ENCODE data around the gene ANKRD33B. TPM values are rescaled to one million over a fixed set of nuclear protein-coding genes. Genes with fewer than 3 reads are reported as not detected.
"Not testable (repeated sequence)": the region's sequence is repeated elsewhere in the genome, so short reads cannot be mapped to it uniquely, and the experiment has no call there.

Gene ANKRD33B
- total RNA-seq, 1 experiment from 2014 or later = 0.46 TPM

DNA sequence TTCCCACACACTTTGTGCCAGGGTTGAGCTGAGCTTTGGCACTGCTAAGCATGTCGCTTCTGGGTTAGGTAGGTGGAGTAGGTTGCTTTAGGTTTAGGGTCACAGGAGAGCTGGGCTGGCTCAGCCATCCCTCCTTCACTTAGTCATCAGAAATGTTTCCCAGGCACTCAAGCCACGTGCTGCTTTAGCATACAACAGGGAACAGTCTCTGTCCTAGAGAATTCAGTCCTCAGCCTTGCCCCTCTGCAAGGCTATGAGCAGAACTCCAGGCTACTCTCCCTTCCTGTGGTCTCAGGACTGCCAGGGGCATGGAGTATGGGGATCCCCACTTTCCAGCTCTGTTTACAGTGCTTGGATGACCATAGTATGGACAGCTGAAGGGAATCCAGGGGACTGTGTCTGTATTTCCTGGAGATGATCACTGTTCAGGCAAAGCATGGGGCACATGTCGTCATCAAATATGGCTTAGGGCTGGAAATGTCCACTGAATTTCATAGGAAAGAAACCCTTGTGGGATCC is 7.5 kb upstream of the ANKRD33B start:
- DNase-seq (ENCODE audit: low read depth) = peak; percentile 57

GRCh38 chr5:10556893-10557746 is 6.8 kb upstream of the ANKRD33B start:
- DNase-seq (ENCODE audit: low read depth) = peak; percentile 20

DNA sequence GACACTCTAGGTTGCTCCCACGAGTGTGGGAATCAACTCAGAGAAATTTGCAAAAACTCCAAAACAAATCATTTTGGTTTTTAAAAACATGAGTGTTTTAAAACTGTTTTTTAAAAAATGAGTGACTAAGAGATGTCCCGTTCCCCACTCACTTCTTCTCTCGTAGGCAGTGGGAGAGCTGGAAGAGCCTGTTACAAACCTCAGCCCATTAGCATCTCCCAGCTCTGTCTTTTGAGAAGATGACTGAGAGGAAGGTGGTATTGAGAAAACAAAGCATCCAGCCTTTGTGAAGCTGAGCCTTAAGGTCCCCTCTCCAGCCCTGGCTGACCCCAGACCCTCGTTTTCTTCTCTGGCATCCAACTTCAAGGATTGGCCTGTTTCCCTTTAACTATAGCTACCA is 4.7 kb upstream of the ANKRD33B start:
- DNase-seq (ENCODE audit: low read depth) = no peak

DNA sequence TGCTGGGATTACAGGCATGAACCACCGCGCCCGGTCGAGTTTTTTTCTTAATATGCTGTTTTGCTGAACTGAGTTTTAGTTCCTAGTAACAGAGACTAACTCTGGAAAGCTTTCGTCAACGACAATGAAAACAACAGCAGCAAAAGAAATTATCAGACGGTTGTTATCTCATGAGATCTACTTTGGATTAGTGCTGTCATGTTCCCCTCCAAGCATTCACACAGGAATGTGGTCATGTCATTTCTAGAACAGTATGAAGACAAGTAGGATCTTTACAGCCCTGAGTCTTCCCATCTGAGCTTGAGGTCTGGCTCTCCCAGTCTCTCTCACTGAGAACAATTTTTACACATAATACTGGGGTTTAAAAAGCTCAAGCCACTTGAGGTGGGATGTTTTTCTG is 4.0 kb upstream of the ANKRD33B start:
- DNase-seq (ENCODE audit: low read depth) = no peak

DNA sequence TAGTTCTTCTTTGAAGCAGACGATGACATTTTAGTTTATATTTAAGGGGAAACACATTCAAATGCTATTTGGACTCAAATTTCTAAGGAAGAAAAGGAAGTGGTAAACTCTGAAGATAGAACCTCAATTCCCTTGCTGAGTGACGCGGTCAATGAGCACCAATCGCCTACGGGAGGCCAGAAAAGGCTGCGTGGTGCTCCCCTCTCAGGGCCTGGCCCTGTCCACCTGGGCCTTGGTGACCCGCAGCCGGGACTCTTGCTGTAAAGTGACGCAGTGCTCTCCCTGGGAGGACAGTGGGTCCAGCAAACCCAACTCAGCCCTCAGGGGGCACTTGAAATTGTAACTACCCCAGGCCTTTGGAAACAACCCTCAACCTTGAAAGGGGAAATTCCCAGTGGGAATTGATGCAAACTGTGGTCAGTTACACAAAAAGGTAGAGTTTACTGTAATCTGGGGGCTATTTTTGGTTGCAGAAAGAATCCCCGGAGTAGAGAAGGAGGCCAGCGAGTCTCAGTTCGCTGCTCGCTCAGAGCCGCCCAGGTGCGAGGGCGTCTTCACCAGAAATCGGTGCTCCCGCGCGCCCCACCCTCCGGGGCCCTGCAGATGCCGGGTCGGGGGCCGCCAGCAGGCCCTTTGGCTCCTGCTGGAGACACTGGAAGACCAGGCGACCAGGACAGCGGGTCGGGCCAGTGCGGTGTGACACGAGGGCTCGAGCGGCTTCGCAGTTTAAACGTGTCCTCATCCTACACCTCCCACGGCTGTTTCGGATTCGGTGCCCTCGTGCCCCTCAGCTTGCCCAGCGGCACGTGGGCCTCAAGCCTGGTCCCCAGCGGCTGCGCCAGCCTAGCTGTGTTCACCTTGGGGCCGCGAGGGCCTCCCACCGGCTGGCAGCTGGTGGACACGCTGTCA is 1.4 kb upstream of the ANKRD33B start:
- DNase-seq (ENCODE audit: low read depth) = no peak

DNA sequence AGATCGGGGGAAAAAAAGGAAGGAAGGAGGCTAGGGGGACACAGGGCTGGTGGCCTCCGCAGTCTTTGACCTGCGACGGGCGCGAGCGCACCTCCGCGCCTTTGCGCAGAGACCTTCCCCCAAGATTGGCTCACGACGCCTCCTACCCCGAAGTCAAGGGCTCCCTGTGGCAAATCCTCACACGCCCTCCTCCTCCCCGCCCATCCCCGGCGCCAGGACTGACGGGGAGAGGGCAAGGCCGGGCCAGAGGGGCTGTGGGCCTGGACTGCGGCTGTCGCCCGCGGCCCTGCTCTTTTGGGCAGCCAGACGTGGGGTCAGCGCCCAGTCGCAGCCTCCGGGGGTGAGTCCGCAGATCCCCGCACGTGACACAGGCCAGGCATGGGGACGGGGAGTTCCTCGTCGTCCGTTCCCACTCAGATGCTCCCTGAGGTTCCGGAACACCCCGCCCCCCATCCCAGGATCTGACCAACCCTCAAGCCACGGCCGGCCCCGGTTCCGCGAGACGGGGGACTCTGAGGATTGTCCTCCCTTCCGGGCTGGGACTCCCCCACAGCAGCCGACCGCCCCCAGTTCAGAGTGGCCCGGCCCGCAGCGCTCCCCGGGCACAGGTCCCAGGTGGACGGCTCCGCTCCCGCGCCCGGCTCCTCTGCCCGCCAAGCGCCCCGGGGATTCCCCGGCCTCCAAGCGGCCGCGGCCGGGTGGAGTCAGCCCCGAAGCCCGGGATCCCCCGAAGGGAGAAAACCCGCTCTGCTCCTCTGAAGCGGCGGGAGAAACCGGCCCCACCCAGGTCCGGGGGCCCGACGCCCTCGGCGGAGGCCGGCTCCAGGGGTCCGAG is 543 bp upstream of the ANKRD33B start:
- peak; percentile 19 for DNase-seq (ENCODE audit: low read depth)

DNA sequence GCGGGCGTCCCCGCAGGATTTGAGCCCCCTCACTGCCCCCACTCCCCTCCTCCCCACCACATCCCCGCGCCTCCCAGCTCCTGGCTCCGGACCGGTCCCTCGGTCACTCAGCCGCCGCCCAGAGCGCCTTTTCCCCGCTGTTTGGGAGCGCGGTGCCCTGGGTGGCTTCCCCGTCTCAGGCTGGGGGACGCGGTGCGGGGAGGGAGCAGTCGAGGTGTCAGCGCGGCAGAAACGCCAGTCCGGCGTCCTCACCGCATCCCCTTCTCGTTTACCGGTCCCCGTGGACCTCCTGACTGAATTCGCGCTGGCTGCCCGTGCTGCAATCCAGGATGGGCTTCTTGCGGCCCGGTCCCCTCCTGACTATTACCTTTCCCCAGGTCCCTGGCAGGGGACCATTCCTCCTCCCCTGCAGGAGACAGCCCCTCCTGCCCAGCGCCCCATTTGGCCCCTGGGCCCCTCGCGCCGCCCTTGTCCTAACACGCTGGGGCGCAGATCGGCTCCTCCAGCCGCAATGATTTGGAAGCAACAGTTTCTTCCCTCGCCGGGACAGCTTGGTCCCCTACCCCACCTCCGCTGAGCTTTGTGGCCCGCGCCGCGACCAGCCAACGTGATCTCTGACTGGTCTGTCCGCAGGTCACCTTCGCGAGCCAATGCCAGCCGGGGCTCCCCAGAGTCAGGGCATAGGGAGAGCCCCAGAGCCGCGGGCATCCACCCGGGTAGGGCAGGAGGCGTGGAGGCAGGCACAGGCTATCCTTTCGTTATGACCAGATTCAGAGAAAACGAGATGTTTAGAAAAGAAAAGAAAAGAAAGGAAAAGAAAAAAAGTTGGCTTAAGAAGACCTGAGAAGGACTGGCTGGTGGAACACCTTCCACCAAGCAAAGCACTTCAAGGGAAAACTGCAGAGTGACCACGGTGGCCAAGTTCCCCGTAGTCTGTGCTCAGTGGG is 1.2 kb downstream of the ANKRD33B start:
- no peak for DNase-seq (ENCODE audit: low read depth)

DNA sequence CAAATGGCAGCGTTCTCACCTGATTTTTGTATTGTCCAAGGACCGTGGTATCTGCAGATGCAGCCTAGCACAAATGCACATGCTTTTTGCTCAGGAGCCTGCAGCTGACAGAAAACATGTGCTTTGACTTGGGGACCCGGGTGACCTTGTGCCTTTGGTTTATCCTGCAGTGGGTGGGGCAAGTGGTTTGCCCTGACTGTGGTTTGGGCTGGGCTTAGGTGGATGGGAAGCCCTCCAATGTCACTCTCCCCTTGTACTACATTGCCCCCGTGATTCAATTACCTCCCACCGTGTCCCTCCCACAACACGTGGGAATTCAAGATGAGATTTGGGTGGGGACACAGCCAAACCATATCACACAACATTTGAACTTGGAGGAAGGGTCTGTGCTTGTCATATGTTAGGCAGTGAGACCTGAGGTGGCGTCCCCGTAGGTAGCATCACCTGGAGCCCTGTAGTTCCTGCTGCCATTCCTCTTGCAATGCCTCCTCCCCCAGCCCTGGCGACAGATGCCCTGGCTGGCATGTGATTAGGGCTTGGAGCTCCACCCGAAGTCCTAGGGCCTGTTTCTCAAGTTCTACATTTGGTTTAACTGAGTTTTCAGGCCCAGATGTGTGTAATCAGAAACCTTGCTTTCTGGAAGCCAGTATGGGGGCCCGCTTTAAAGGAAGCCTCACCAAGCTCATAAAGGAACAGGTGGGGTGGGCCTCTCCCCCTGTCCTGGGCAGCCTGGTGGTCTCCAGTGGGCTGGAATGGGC is 2.1 kb downstream of the ANKRD33B start:
- no peak for DNase-seq (ENCODE audit: low read depth)

DNA sequence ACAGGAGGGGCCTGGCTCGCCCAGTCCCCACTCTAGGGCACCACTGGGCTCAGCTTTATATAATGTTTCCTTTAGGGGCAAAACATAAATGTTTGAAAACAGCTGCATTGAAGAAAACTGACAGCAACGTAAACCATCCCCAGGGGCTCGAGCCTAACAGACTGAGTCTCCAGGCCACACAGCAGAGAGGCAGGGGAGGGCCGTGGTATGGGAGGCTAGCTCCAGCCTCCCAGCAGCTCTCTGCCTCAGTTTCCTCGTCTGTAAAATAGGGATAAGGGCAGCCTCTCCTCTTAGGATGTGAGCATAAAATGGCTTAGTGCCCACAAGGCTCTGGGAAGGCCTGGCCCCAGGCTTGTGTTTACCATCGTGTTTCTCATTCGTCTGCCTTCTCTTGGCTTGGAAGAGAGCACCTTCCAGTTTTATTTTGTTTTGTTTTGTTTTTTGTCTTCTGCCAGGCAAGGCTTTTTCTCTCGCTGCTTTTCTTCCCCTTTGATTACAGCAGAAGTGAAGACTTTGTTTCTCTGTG is 2.7 kb downstream of the ANKRD33B start:
- DNase-seq (ENCODE audit: low read depth) = no peak

DNA sequence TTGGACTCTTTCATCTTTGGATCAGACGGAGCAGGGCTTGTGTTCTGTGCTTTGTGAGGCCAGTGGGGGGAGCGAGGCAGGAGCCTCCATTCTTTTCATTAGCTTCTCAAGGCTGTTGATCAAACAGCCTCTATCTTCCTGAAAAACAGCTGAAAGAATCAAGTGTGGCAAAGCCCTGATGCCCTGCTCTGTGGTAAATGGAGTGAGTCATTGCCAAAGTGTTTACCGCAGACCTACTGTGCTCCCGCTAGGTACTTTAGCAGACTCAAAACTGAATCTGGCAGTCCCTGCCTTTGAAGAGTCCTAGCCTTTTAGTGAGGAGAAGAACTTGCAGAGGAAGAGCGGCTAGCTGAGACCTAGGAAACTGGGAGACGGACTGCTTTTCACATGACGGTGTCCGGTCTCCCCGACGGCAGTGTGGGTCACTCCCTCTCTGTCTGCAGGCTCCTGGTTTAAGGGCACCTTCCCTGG is 3.3 kb downstream of the ANKRD33B start:
- no peak for DNase-seq (ENCODE audit: low read depth)

DNA sequence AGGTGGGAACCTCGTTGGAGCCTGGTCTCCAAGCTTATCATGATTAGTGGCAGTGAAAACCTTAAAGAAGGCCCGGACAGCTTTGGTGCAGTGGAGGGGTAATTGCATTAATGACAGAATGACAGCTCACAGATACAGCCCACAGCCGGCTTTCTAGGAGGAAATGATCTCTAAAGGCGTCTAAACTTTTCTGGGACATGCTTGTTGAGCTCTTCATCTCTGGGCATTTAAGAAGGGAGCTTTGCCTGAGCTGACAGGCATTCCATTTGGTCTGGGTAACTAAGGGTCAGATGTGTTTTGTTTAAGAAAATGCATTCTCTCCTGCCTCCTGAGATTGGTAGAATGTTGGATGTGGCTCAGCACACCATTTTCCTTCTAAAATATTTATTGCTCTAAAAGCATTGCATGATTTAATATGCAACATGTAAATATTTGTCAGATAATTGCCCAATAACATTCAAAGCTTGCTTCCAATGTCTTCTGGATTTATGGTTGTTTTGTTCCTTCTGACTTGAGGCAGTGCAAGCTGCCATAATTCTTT is 4.0 kb downstream of the ANKRD33B start:
- DNase-seq (ENCODE audit: low read depth) = no peak

DNA sequence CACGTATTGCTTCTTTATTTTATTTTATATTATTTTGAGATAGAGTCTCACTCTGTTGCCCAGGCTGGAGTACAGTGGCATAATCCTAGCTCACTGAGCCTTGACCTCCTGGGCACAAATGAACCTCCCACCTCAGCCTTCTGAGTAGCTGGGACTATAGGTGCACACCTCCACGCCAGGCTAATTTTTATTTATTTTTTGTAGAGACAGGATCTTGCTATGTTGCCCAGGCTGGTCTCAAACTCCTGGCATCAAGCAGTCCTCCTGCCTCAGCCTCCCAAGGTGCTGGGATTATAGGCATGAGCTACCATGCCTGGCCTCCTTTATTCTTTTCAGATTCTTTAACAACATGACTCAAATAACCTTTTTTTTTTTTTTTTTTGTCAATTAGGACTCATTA is 6.7 kb downstream of the ANKRD33B start:
- DNase-seq (ENCODE audit: low read depth) = not testable (repeated sequence)

GRCh38 chr5:10572451-10572850 is 8.6 kb downstream of the ANKRD33B start:
- no peak for DNase-seq (ENCODE audit: low read depth)

GRCh38 chr5:10573487-10574145 is 9.7 kb downstream of the ANKRD33B start:
- no peak for DNase-seq (ENCODE audit: low read depth)

GRCh38 chr5:10574879-10575278 is 11.0 kb downstream of the ANKRD33B start:
- not testable (repeated sequence) for DNase-seq (ENCODE audit: low read depth)

- no peak for DNase-seq (ENCODE audit: low read depth)
These were observed 12.4 kb downstream of the ANKRD33B start for GRCh38 chr5:10576121-10576789.

DNA sequence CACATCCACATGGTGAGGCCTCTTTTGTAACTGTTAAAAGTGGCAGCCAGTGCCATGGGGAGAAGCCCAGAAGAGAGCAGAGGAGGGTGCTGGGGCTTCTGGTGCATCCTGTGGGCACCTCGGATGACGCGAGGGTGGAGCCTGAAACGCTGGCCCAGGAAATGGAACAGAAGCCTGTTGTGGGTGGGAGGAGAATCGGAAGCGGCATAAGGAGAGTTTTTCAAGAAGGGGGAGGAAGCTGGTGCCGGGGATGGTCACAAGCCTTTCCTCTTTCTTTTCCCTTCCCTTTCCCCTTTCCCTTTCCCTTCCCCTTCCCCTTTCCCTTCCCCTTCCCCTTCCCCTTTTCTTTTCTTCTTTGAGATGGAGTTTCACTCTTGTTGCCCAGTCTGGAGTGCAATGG is 12.9 kb downstream of the ANKRD33B start:
- DNase-seq (ENCODE audit: low read depth) = no peak
